Activated gamma-delta T cell treated with anti-CD3 and anti-CD28 coated beads, Interleukin-2, amount 50 U/mL, for 16 hours (primary cell): ENCODE data around the gene ANKRD17.

ENCODE experiments used
- DNase-seq: peaks from one replicate; pipeline ENCODE4 v3.0.0-alpha.2; 2020; ENCODE audit warnings: low read depth

The ANKRD17 gene

GRCh38 chr4:73127839-73128453, 130.7 kb downstream of the ANKRD17 start:
- no peak for DNase-seq

- DNase-seq, result no peak
Observed at GRCh38 chr4:73109493-73109892, 149.1 kb downstream of the ANKRD17 start.

GRCh38 chr4:73104695-73105094, 153.9 kb downstream of the ANKRD17 start:
- DNase-seq, result no peak

- no peak for DNase-seq
Observed at GRCh38 chr4:73103799-73104503, 154.6 kb downstream of the ANKRD17 start.

- no peak for DNase-seq
Observed at GRCh38 chr4:73099143-73099542, 159.5 kb downstream of the ANKRD17 start.

GRCh38 chr4:73098713-73099112, 159.9 kb downstream of the ANKRD17 start:
- no peak for DNase-seq

GRCh38 chr4:73098016-73098415, 160.6 kb downstream of the ANKRD17 start:
- DNase-seq, result no peak

- no peak for DNase-seq
Observed at GRCh38 chr4:73092868-73093267, 165.7 kb downstream of the ANKRD17 start.

GRCh38 chr4:73090738-73091137, 167.9 kb downstream of the ANKRD17 start:
- no peak for DNase-seq

- no peak for DNase-seq
Observed at GRCh38 chr4:73087871-73088270, 170.7 kb downstream of the ANKRD17 start.

- DNase-seq, result no peak
Observed at GRCh38 chr4:73086095-73086868, 172.3 kb downstream of the ANKRD17 start.

- DNase-seq, result no peak
Observed at GRCh38 chr4:73080789-73081188, 177.8 kb downstream of the ANKRD17 start.

GRCh38 chr4:73075832-73076231, 182.8 kb downstream of the ANKRD17 start:
- DNase-seq, result no peak

GRCh38 chr4:73070074-73070390, 188.6 kb downstream of the ANKRD17 start:
- no peak for DNase-seq

- DNase-seq, result peak; percentile 88
Observed at GRCh38 chr4:73069338-73070073, 189.1 kb downstream of the ANKRD17 start, which contains the start of gene COX18. COX18 (minus strand) TSS chr4:73069716; CDS start chr4:73069649, 67 bp downstream.

- DNase-seq, result no peak
Observed at GRCh38 chr4:73068491-73069337, 189.9 kb downstream of the ANKRD17 start.

GRCh38 chr4:73067971-73068394, 190.6 kb downstream of the ANKRD17 start:
- no peak for DNase-seq

- no peak for DNase-seq
Observed at GRCh38 chr4:73066928-73067327, 191.7 kb downstream of the ANKRD17 start.

- DNase-seq, result no peak
Observed at GRCh38 chr4:73066445-73066844, 192.2 kb downstream of the ANKRD17 start.

GRCh38 chr4:73064536-73064935, 194.1 kb downstream of the ANKRD17 start:
- no peak for DNase-seq

- DNase-seq, result no peak
Observed at GRCh38 chr4:73055241-73055897, 203.2 kb downstream of the ANKRD17 start.
